ENCODE measurements around the gene DAB2. TPM values are rescaled to one million over a fixed set of nuclear protein-coding genes. Genes with fewer than 3 reads are reported as not detected.

The DAB2 gene
- total RNA-seq, 3 donors from 2014 or later: 112 to 240 (median 119) TPM

GRCh38 chr5:39394946-39395345, 29.8 kb downstream of the DAB2 start:
- intact Hi-C loops (cut with DNase I; ENCODE audit: low total_unique reads): no loop called here
- TF ChIP-seq POLR2AphosphoS5 (IDR thresholded peaks at IDR 0.05) (peak in 1 of 3 donors; percentile 14), CTCF (IDR thresholded peaks at IDR 0.05) (no peak), POLR2A (IDR thresholded peaks at IDR 0.05) (no peak)
- Histone ChIP-seq H3K4me1 (peaks cover 0 to 3% of the 10 kb centered on the region in 2 donors), H3K4me3 (no peak overlapping the region), H3K9me3 (no peaks in the 10 kb centered on the region), H3K27ac (peak overlapping the region; percentile 62 to 77), H3K27me3 (no peaks in the 10 kb centered on the region), H3K36me3 (peaks cover 2% of the 10 kb centered on the region)
- DNase-seq (ENCODE audit: low spot score in 2 of 2): no peak

DNA sequence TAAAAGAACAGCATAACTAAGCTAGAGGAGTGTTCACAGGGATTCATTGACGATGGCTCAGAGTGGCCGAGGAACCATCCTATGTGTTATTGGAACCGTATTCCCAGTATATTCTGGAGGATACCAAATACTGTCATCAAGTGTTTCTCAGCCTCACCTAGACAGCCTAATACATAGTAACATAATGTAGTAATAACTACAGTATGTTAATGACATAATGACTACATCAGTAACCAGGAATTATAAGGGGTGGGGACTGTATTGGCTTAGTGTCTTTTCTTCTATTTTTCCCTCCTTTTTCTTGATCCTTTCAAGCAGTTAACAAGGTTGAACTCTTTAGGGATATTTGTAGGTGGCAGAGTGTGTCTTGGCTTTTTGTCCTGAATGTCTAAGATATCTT, 33.8 kb downstream of the DAB2 start:
- intact Hi-C loops (cut with DNase I; ENCODE audit: low total_unique reads): no loop called here
- Histone ChIP-seq H3K9me3 (no peaks in the 10 kb centered on the region), H3K27ac (no peak overlapping the region), H3K4me1 (no peaks in the 10 kb centered on the region), H3K27me3 (no peaks in the 10 kb centered on the region), H3K36me3 (peaks cover 3% of the 10 kb centered on the region), H3K4me3 (no peak overlapping the region)
- TF ChIP-seq POLR2AphosphoS5 (IDR thresholded peaks at IDR 0.05) (no peak), CTCF (IDR thresholded peaks at IDR 0.05) (no peak), POLR2A (IDR thresholded peaks at IDR 0.05) (no peak)
- DNase-seq (ENCODE audit: low spot score in 2 of 2): no peak

DNA sequence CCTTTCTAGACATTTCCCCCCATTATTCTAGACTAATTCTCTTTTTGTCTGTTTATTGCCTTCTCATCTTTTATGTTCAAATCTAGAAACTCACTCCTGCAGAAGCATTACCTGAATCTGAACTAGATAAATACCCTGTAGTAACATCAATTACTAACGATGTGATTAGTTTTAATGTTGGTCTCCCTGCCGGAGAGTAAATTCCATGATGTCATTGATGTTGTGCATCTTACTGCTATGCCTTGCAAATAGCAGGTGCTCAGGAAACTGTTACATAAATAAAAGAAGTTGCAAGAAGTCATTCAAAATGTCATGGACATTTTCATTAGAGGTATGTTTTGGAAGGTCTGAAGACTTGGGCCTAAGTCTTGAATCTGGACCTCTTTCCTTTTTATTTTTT, 37.5 kb downstream of the DAB2 start:
- Histone ChIP-seq H3K27ac (no peak overlapping the region), H3K9me3 (no peaks in the 10 kb centered on the region), H3K27me3 (no peaks in the 10 kb centered on the region), H3K36me3 (peaks cover 7% of the 10 kb centered on the region), H3K4me1 (no peaks in the 10 kb centered on the region), H3K4me3 (no peak overlapping the region)
- DNase-seq (ENCODE audit: low spot score in 2 of 2): no peak
- no peak for TF ChIP-seq POLR2AphosphoS5 (IDR thresholded peaks at IDR 0.05)
- TF ChIP-seq CTCF (IDR thresholded peaks at IDR 0.05): no peak
- TF ChIP-seq POLR2A (IDR thresholded peaks at IDR 0.05): no peak
- intact Hi-C loops (cut with DNase I; ENCODE audit: low total_unique reads): no loop called here

DNA sequence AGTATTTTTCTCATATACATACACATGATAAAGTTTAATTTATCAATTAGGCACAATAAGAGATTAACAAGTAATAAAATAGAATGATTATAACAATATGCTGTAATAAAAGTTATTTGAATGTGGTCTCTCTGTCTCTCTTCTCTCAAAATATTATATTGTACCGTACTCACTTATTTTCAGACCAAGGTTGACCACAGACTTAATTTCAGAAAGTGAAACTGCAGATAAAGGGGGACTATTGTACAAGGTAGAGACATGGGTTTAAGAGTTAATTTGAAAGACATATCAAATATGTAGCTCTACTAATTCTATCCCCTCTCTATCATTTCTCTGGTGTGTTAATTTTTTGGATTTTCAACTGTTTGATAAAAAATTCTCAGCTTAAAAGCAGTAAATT, 40.5 kb downstream of the DAB2 start:
- no peaks in the 10 kb centered on the region for H3K9me3 ChIP-seq
- no peak overlapping the region for H3K4me3 ChIP-seq
- no peak overlapping the region for H3K27ac ChIP-seq
- intact Hi-C loops (cut with DNase I; ENCODE audit: low total_unique reads): no loop called here
- no peaks in the 10 kb centered on the region for H3K4me1 ChIP-seq
- no peaks in the 10 kb centered on the region for H3K27me3 ChIP-seq
- TF ChIP-seq POLR2AphosphoS5 (IDR thresholded peaks at IDR 0.05) (no peak), CTCF (IDR thresholded peaks at IDR 0.05) (no peak), POLR2A (IDR thresholded peaks at IDR 0.05) (no peak)
- peaks cover 8% of the 10 kb centered on the region for H3K36me3 ChIP-seq
- DNase-seq (ENCODE audit: low spot score in 2 of 2): no peak

DNA sequence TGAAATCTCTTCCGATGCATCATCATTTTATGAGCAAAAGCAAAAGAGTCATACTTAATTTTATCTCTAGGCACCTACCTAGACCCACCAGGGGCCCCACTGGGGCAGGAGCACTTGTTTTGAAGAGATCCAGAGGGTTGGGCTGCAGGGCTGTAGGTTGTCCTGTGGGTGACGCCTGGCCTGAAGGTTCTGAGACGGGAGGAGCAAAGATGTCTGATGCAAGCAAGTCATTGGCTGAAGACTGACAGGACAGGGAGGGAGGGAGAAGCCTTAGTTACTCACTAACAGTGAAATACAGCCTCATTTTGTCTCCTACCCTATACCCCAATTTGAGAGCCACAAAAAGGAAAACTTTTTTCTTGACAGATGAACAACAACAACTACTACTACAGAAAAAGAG, 43.4 kb downstream of the DAB2 start:
- TF ChIP-seq CTCF (IDR thresholded peaks at IDR 0.05) (no peak), POLR2A (IDR thresholded peaks at IDR 0.05) (no peak), POLR2AphosphoS5 (IDR thresholded peaks at IDR 0.05) (no peak)
- H3K27ac ChIP-seq: peak overlapping the region in 1 of 2 donors; percentile 14
- no peak for DNase-seq (ENCODE audit: low spot score in 2 of 2)
- no peak overlapping the region for H3K4me3 ChIP-seq
- H3K27me3 ChIP-seq: no peaks in the 10 kb centered on the region
- intact Hi-C loops (cut with DNase I; ENCODE audit: low total_unique reads): no loop called here
- H3K36me3 ChIP-seq: peaks cover 8% of the 10 kb centered on the region
- no peaks in the 10 kb centered on the region for H3K9me3 ChIP-seq
- no peaks in the 10 kb centered on the region for H3K4me1 ChIP-seq

Data from breast epithelium (tissue), 4 donors.